Esophagus squamous epithelium (tissue), 5 donors: ENCODE results near the gene PLEKHA7. TPM values are rescaled to one million over a fixed set of nuclear protein-coding genes. Genes with fewer than 3 reads are reported as not detected.

Experiments
- DNase-seq: peaks from one replicate; lab custom pipeline; 2025; lab: John Stamatoyannopoulos, UW
- H3K27ac ChIP-seq, 4 donors: fragments of 200-600 bp; sonication (generic); one replicate each; pipeline ENCODE4 v1.5.1; 2016 to 2019; ENCODE audit warnings: mild to moderate bottlenecking in 1 of 4
- H3K27me3 ChIP-seq, 4 donors: fragments of 200-600 bp; sonication (generic); 1 replicate in 3 of 4; 2 replicates in 1 of 4; pipeline versions ENCODE4 v1.5.1 to v1.6.0; 2017 to 2021; ENCODE audit warnings: antibody characterized with exemption in 1 of 4
- H3K36me3 ChIP-seq, 3 donors: fragments of 200-600 bp; sonication (generic); one replicate each; pipeline ENCODE4 v1.5.1; 2016 to 2019
- H3K4me1 ChIP-seq, 3 donors: fragments of 200-600 bp; sonication (generic); one replicate each; pipeline ENCODE4 v1.5.1; 2017 to 2019
- H3K4me3 ChIP-seq, 4 donors: fragments of 200-600 bp; sonication (generic); 1 replicate in 3 of 4; 2 replicates in 1 of 4; pipeline ENCODE4 v1.5.1; 2016 to 2019; ENCODE audit warnings: mild to moderate bottlenecking in 2 of 4, moderate library complexity in 1 of 4
- H3K9me3 ChIP-seq, 3 donors: fragments of 200-600 bp; sonication (generic); one replicate each; pipeline ENCODE4 v1.5.1; 2016 to 2019
- POLR2A ChIP-seq, 4 donors: fragments of 450-650 bp; IDR thresholded peaks; one replicate each; pipeline ENCODE4 v1.6.1; 2017; ENCODE audit warnings: antibody characterized with exemption in 4 of 4, mild to moderate bottlenecking in 4 of 4, moderate library complexity in 3 of 4
- WGBS, 2 donors: methylation state at CpG; one replicate each; pipeline ENCODE4 v1.1.5; 2018; 5-methylcytosine and 5-hydroxymethylcytosine counted together
- intact Hi-C: fragments of 100-400 bp; cut with DNase I; formaldehyde crosslinking; loops from one replicate; pipeline ENCODE4 v1.15.0; 2022
- total RNA-seq, 4 donors: library from RNA; depleted of rRNA; stranded (reverse); fragments of >200 nt; gene quantifications; one replicate each; pipeline ENCODE4 v1.1.0, GENCODE V29; 2016
- TF ChIP-seq, protein P1 (sequence below), 6 experiments: fragments of 450-650 bp in 4 of 6; fragments of 200-600 bp in 2 of 6; sonication (generic) in 2 of 6; IDR thresholded peaks; one replicate each; pipeline ENCODE4 v1.5.1; 2016 to 2019; ENCODE audit warnings: antibody characterized with exemption in 6 of 6, mild to moderate bottlenecking in 4 of 6, moderate library complexity in 4 of 6
- donor health status: DM: yes; HTN: yes; CAD: no.

Gene PLEKHA7
- total RNA-seq, 4 donors from 2014 or later = 49.8 to 129 (median 59.3) TPM

DNA sequence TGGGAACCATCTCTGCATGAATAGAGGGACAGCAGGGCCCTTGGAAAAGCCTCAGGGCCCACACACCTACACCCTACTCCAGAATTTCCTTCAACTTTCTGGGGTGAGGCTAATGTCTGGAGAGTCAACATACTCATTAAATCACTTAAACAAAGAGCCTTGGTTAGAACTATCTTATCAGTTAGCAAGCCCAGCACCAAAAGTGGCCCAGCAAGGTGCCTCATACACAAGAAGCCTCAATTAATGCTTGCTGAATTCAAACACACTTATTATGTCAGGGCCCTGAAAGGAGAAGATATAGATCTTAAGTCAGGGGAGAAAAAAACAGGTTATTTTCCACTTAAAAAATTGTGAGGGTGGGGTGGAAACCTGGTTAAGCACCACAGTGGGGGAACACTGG is 214.3 kb downstream of the PLEKHA7 start:
- peaks cover 0 to 11% (median 8%) of the 10 kb centered on the region in 3 donors for H3K4me1 ChIP-seq
- TF ChIP-seq POLR2A (IDR thresholded peaks at IDR 0.05) = no peak
- TF ChIP-seq, protein P1, sequence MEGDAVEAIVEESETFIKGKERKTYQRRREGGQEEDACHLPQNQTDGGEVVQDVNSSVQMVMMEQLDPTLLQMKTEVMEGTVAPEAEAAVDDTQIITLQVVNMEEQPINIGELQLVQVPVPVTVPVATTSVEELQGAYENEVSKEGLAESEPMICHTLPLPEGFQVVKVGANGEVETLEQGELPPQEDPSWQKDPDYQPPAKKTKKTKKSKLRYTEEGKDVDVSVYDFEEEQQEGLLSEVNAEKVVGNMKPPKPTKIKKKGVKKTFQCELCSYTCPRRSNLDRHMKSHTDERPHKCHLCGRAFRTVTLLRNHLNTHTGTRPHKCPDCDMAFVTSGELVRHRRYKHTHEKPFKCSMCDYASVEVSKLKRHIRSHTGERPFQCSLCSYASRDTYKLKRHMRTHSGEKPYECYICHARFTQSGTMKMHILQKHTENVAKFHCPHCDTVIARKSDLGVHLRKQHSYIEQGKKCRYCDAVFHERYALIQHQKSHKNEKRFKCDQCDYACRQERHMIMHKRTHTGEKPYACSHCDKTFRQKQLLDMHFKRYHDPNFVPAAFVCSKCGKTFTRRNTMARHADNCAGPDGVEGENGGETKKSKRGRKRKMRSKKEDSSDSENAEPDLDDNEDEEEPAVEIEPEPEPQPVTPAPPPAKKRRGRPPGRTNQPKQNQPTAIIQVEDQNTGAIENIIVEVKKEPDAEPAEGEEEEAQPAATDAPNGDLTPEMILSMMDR (IDR thresholded peaks at IDR 0.05) = no peak
- no peak for DNase-seq
- intact Hi-C loops = loop anchor here (10.0 kb wide), 1 partner anchor 135 kb away; no protein-coding TSS in a partner anchor
- H3K27me3 ChIP-seq = no peaks in the 10 kb centered on the region
- H3K9me3 ChIP-seq = no peaks in the 10 kb centered on the region
- H3K36me3 ChIP-seq = peaks cover 0 to 81% (median 5%) of the 10 kb centered on the region in 3 donors
- H3K4me3 ChIP-seq = no peak overlapping the region
- H3K27ac ChIP-seq = no peak overlapping the region

DNA sequence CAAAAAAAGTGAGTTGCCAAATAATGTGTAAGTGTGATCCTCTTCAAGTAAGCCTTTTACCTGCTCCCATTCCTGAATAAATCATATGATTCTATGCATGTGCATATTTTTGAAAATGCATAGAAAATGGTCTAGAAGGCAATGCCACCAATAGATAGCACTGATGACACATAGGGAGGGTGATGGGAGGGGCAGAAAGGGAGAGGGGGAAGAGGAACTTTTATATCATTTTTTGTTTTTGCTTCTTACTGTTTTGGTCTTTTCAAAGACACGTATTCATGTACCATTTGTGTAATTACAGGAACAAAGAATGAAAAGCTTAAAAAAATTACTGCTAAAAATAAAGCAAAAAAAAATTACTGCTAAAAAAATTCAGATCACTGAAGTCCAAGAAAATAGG is 215.0 kb downstream of the PLEKHA7 start:
- H3K4me3 ChIP-seq = no peak overlapping the region
- 63 to 89% methylated on average over 1 of the region's 1 CpG for WGBS, 2 donors

DNA sequence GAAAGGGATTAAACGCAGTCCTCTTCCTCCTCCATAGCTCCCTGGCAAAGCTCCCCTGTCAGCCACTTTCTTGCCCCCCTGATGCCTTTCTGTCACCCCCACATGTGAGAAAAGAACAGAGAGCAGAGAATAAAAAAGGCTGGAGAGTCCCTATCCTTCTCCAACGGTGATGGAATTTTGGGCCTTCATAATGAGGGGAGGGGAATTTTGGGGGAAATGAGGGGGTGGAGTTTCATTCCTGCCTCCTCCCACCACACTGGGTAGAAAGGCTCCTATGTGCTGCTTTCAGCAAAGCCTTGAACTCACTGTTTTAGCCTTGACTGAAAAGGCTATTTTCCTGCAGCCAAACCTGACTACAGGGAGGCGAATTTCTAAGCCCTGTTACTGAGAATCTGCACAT is 216.4 kb downstream of the PLEKHA7 start:
- Histone ChIP-seq H3K36me3 (peaks cover 0 to 86% (median 5%) of the 10 kb centered on the region in 3 donors), H3K4me1 (peaks cover 0 to 7% (median 0%) of the 10 kb centered on the region in 3 donors), H3K27ac (no peak overlapping the region), H3K9me3 (no peaks in the 10 kb centered on the region), H3K27me3 (no peaks in the 10 kb centered on the region), H3K4me3 (no peak overlapping the region)
- DNase-seq = no peak
- WGBS, 2 donors = 48 to 88% methylated on average over 2 to 3 of the region's 3 CpGs
- TF ChIP-seq POLR2A (IDR thresholded peaks at IDR 0.05) = no peak
- TF ChIP-seq, protein P1 (IDR thresholded peaks at IDR 0.05) = no peak
- intact Hi-C loops = loop anchor here (10.0 kb wide), 1 partner anchor 137 kb away; no protein-coding TSS in a partner anchor

More for the DNA sequence above, 215.0 kb downstream of the PLEKHA7 start:
- Histone ChIP-seq H3K9me3 (no peaks in the 10 kb centered on the region), H3K36me3 (peaks cover 0 to 81% (median 5%) of the 10 kb centered on the region in 3 donors), H3K27me3 (no peaks in the 10 kb centered on the region), H3K4me1 (peaks cover 0 to 4% (median 3%) of the 10 kb centered on the region in 3 donors), H3K27ac (no peak overlapping the region)
- intact Hi-C loops = loop anchor here (10.0 kb wide), 1 partner anchor 136 kb away; no protein-coding TSS in a partner anchor
- no peak for TF ChIP-seq POLR2A (IDR thresholded peaks at IDR 0.05)
- TF ChIP-seq, protein P1 (IDR thresholded peaks at IDR 0.05) = no peak
- no peak for DNase-seq

DNA sequence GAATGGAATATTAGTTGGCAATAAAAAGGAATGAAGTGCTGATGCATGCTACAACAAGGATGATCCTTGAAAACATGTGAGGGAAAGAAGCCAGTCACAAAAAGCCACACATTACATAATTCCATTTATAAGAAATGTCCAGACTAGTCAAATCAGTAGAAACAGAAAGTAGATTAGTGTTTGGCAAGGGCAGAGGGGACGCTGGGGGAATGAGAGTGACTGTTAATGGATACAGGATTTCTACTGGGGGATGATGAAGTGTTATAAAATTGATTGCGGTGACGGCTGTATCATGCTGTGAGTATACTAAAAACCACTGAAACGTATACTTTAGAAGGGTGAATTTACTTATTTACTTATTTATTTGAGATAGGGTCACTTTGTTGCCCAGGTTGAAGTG is 217.9 kb downstream of the PLEKHA7 start:
- Histone ChIP-seq H3K27me3 (no peaks in the 10 kb centered on the region), H3K36me3 (peaks cover 0 to 81% (median under 1%) of the 10 kb centered on the region in 3 donors), H3K4me3 (no peak overlapping the region), H3K27ac (no peak overlapping the region), H3K9me3 (no peaks in the 10 kb centered on the region), H3K4me1 (peaks cover 5 to 19% (median 6%) of the 10 kb centered on the region in 3 donors)
- TF ChIP-seq, protein P1 (IDR thresholded peaks at IDR 0.05) = no peak
- TF ChIP-seq POLR2A (IDR thresholded peaks at IDR 0.05) = no peak
- WGBS, 2 donors = 65 to 77% methylated on average over 4 of the region's 4 CpGs
- DNase-seq = no peak
- intact Hi-C loops = loop anchor here (10.0 kb wide), 1 partner anchor 138 kb away; no protein-coding TSS in a partner anchor

DNA sequence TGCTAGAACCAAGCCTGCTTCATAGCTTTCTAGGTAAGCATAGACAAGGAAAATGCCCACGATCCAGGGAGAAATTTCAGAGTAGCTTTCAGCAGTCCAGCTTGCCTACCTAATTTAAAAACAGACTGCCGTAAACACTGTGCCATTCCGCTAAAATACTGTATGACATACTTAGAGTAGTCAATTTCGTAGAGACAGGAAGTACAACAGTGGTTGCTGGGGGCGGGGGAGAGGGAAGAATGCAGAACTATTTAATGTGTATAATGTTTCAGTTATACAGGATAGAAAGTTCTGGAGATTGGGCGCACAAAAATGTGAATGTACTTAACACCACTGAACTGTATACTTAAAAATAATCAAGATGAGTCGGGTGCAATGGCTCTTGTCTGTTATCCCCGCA is 219.1 kb downstream of the PLEKHA7 start:
- 79 to 81% methylated on average over 8 of the region's 8 CpGs for WGBS, 2 donors
- no peak for DNase-seq
- no peaks in the 10 kb centered on the region for H3K27me3 ChIP-seq
- H3K9me3 ChIP-seq = no peaks in the 10 kb centered on the region
- intact Hi-C loops = loop anchor here (10.0 kb wide), 1 partner anchor 140 kb away; no protein-coding TSS in a partner anchor
- peaks cover 0 to 81% (median 0%) of the 10 kb centered on the region in 3 donors for H3K36me3 ChIP-seq
- H3K27ac ChIP-seq = peak overlapping the region in 2 of 4 donors; percentile 52 to 57
- TF ChIP-seq, protein P1 (IDR thresholded peaks at IDR 0.05) = no peak
- no peak for TF ChIP-seq POLR2A (IDR thresholded peaks at IDR 0.05)
- H3K4me3 ChIP-seq = no peak overlapping the region
- peaks cover 9 to 30% (median 14%) of the 10 kb centered on the region in 3 donors for H3K4me1 ChIP-seq
